Hepatocyte (in vitro differentiated cells): ENCODE results near the gene RAB1B.

Experiments used
- CTCF ChIP-seq: fragments of 200-600 bp; sonication (generic); IDR thresholded peaks from 2 replicates; pipeline ENCODE4 v1.5.1; 2016; ENCODE audit warnings: antibody characterized with exemption, mild to moderate bottlenecking; ENCODE audit not compliant: poor library complexity
- EZH2 ChIP-seq: fragments of 200-600 bp; sonication (generic); IDR thresholded peaks from 2 replicates; pipeline ENCODE4 v1.6.1; 2016; ENCODE audit warnings: antibody characterized with exemption, mild to moderate bottlenecking, borderline replicate concordance
- EZH2phosphoT487 ChIP-seq: fragments of 200-600 bp; sonication (generic); IDR thresholded peaks from one replicate; pipeline ENCODE4 v1.6.1; 2018; ENCODE audit warnings: antibody characterized with exemption, mild to moderate bottlenecking, low read depth, moderate library complexity; ENCODE audit not compliant: unreplicated experiment, severe bottlenecking

GRCh38 chr11:66323684-66324083, 55.2 kb downstream of the RAB1B start:
- TF ChIP-seq CTCF (no peak), EZH2 (no peak), EZH2phosphoT487 (no peak)
